ENCODE measurements around the gene CCDC141.
"Not testable (repeated sequence)": the region's sequence is repeated elsewhere in the genome, so short reads cannot be mapped to it uniquely, and the experiment has no call there.

CCDC141 gene

DNA sequence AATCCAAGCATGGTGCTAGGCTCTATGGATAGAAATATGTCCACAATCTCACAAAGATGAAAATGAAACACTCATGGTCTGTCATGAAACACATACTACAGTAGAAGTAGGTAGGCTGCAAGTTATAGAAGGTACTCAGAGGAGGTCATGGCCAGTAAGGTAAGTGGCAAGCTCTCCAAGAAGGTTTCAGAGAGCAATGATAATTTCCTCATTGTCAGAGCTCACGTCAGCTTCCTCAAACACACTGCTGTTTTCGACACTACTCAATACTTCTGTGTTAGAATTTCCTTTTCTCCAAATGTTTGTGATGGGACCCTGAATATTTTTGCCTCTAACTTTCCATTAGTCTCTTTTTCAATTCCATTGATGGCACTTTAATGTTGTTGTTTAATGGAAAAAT lies 25.5 kb downstream of the CCDC141 start:
- H3K27ac ChIP-seq = no peak overlapping the region
- no peaks in the 10 kb centered on the region for H3K27me3 ChIP-seq (ENCODE audit: insufficient read depth, low read depth, severe bottlenecking)
- TF ChIP-seq, protein P1, sequence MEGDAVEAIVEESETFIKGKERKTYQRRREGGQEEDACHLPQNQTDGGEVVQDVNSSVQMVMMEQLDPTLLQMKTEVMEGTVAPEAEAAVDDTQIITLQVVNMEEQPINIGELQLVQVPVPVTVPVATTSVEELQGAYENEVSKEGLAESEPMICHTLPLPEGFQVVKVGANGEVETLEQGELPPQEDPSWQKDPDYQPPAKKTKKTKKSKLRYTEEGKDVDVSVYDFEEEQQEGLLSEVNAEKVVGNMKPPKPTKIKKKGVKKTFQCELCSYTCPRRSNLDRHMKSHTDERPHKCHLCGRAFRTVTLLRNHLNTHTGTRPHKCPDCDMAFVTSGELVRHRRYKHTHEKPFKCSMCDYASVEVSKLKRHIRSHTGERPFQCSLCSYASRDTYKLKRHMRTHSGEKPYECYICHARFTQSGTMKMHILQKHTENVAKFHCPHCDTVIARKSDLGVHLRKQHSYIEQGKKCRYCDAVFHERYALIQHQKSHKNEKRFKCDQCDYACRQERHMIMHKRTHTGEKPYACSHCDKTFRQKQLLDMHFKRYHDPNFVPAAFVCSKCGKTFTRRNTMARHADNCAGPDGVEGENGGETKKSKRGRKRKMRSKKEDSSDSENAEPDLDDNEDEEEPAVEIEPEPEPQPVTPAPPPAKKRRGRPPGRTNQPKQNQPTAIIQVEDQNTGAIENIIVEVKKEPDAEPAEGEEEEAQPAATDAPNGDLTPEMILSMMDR (IDR thresholded peaks at IDR 0.05; ENCODE audit: low read depth, low read length) = no peak
- no peaks in the 10 kb centered on the region for H3K36me3 ChIP-seq
- no peak for DNase-seq
- no peak overlapping the region for H3K4me3 ChIP-seq (ENCODE audit: low read depth, low read length)
- no peaks in the 10 kb centered on the region for H3K9me3 ChIP-seq (ENCODE audit: severe bottlenecking)

DNA sequence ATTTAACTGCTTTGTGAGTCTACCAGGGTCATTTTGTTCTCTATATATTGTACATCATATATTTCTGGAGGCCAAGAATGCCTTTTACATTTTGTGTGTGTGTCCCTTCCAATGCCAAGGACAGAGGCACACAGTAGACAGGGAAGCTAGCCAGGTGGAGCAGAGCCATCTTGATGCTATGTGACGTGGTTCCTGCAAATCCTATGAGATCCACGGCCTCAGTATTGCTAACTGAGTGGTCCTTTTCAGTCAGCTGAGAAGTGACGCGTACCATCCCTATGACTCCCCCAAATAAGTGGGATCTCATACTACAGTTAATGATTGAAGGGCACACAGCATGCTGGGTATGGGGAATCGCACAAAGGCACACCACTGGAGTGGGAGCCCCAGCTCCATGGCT lies 27.3 kb downstream of the CCDC141 start:
- no peaks in the 10 kb centered on the region for H3K27me3 ChIP-seq (ENCODE audit: insufficient read depth, low read depth, severe bottlenecking)
- H3K4me3 ChIP-seq (ENCODE audit: low read depth, low read length) = no peak overlapping the region
- no peaks in the 10 kb centered on the region for H3K9me3 ChIP-seq (ENCODE audit: severe bottlenecking)
- H3K27ac ChIP-seq = no peak overlapping the region
- no peak for DNase-seq
- H3K36me3 ChIP-seq = no peaks in the 10 kb centered on the region
- TF ChIP-seq, protein P1 (IDR thresholded peaks at IDR 0.05; ENCODE audit: low read depth, low read length) = no peak

DNA sequence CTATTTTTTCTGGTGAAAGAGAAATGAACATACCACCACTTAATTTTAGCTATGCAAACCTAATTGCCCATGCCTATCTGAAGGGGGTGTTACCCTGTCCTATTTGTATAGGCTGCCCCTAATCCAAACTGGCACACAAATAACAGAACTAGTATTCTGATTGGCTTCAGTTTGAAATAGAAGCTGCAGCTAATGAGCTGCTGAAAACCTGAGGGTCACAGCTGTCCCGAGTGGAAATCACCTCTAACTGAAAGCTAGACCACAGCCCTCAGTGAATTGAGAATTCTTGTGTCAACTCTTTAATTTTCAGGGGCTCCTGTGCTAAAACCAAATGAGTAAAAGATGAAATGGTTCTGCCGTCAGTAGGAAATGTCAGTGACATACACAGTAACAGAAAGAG lies 28.7 kb downstream of the CCDC141 start:
- no peaks in the 10 kb centered on the region for H3K9me3 ChIP-seq (ENCODE audit: severe bottlenecking)
- no peak overlapping the region for H3K27ac ChIP-seq
- no peak overlapping the region for H3K4me3 ChIP-seq (ENCODE audit: low read depth, low read length)
- no peaks in the 10 kb centered on the region for H3K27me3 ChIP-seq (ENCODE audit: insufficient read depth, low read depth, severe bottlenecking)
- no peak for DNase-seq
- H3K36me3 ChIP-seq = no peaks in the 10 kb centered on the region
- TF ChIP-seq, protein P1 (IDR thresholded peaks at IDR 0.05; ENCODE audit: low read depth, low read length) = no peak

DNA sequence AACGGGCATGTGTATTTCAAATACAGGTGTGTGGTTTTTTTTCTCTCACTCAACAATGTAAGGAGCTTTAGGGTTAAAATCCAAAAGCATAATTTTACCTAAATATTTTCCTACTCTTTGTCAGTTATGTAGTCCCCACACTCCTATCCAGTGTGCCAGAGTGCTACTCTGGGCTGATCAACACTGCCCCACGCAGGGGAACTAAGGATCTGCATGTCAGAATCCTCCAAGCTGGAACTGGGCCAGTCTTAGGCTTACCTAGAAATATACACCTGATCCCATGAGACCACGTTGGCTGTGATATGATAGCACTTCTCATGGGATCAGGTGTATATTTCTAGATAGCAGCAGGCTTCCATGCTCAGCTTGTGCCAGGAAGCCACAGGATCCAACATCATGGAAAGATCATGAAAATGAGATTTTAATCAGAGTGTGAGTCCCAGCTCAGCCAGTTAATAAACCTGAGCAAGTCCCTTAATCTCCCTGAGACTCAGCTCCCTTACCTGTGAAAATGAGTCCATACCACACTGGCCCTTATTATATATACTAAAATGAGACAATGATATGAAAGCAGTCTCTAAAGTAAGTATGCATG lies 29.7 kb downstream of the CCDC141 start:
- H3K27me3 ChIP-seq (ENCODE audit: insufficient read depth, low read depth, severe bottlenecking) = no peaks in the 10 kb centered on the region
- H3K4me3 ChIP-seq (ENCODE audit: low read depth, low read length) = no peak overlapping the region
- DNase-seq = peak; percentile 72
- no peaks in the 10 kb centered on the region for H3K9me3 ChIP-seq (ENCODE audit: severe bottlenecking)
- TF ChIP-seq, protein P1 (IDR thresholded peaks at IDR 0.05; ENCODE audit: low read depth, low read length) = peak; percentile 80
- H3K36me3 ChIP-seq = no peaks in the 10 kb centered on the region
- H3K27ac ChIP-seq = no peak overlapping the region

DNA sequence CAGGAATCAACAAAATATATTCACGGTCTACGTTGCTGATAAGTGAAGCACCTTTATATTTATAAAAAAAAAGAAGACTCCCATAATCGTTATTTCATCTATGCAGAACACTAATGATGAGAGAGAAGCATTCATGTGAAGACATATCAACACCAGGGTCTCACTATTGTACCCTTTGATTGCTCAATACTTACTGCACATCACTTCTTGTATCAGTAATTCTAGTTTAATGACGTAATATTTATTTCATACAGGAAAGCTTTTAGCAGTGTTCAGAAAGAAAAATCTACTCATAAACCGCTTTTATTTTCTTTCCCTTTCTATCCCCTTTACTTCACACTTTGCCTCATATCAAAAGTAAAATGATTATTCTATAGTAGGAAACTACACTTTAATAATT lies 30.7 kb downstream of the CCDC141 start:
- Histone ChIP-seq H3K36me3 (no peaks in the 10 kb centered on the region), H3K27me3 (ENCODE audit: insufficient read depth, low read depth, severe bottlenecking) (no peaks in the 10 kb centered on the region), H3K4me3 (ENCODE audit: low read depth, low read length) (no peak overlapping the region), H3K9me3 (ENCODE audit: severe bottlenecking) (peaks cover 2% of the 10 kb centered on the region), H3K27ac (no peak overlapping the region)
- DNase-seq = no peak
- TF ChIP-seq, protein P1 (IDR thresholded peaks at IDR 0.05; ENCODE audit: low read depth, low read length) = no peak

DNA sequence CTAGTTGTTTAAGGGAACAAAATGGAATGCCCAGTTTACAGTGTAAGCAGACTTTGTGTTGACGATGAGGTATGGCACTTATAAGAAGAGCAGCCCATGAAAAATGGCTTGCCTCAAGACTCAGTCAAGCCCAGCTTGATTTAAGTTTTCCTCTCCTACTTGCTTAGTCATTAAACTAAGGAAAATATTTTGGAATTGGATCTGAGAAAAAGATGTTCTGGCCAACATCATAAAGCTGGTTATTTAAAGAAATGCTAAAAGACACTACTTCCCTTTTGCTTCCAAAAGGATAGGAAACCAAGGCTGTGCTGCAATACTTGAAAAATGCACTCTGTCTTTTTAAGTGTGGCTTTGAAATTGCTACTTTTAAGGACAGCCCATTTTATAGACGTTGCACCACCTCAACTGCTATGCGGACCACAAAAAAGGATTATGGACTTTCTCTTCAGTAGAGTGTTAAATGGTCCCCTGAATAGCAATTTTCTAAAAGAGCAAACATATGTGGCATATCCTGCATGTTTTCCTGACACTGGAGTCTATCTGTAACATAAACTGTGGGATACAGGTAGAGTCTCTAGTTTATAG lies 32.1 kb downstream of the CCDC141 start:
- TF ChIP-seq, protein P1 (IDR thresholded peaks at IDR 0.05; ENCODE audit: low read depth, low read length) = no peak

DNA sequence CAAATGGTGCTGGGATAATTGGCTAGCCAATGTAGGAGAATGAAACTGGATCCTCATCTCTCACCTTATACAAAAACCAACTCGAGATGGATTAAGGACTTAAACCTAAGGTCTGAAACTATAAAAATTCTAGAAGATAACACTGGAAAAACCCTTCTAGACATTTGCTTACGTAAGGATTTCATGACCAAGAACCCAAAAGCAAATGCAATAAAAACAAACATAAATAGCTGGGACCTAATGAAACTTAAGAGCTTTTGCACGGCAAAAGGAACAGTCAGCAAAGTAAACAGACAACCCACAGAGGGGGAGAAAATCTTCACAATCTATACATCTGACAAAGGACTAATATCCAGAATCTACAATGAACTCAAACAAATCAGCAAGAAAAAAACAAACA lies 35.7 kb downstream of the CCDC141 start:
- H3K4me3 ChIP-seq (ENCODE audit: low read depth, low read length); H3K36me3 ChIP-seq; DNase-seq; H3K27me3 ChIP-seq (ENCODE audit: insufficient read depth, low read depth, severe bottlenecking); H3K27ac ChIP-seq; H3K9me3 ChIP-seq (ENCODE audit: severe bottlenecking): not testable (repeated sequence)

More for the DNA sequence above, 32.1 kb downstream of the CCDC141 start:
- Histone ChIP-seq H3K9me3 (ENCODE audit: severe bottlenecking) (peaks cover 2% of the 10 kb centered on the region), H3K4me3 (ENCODE audit: low read depth, low read length) (no peak overlapping the region), H3K27me3 (ENCODE audit: insufficient read depth, low read depth, severe bottlenecking) (no peaks in the 10 kb centered on the region), H3K36me3 (no peaks in the 10 kb centered on the region), H3K27ac (no peak overlapping the region)
- DNase-seq = no peak

All from WERI-Rb-1 (cell line).